GM18517 (cell line): Measurements from ENCODE around the gene CA11.

Experiments used
- ATAC-seq: cut with Tn5 transposase; IDR thresholded peaks from one replicate; pipeline ENCODE4 v1.9.1; 2021; ENCODE audit warnings: mild to moderate bottlenecking, moderate library complexity; ENCODE audit not compliant: unreplicated experiment

The CA11 gene

DNA sequence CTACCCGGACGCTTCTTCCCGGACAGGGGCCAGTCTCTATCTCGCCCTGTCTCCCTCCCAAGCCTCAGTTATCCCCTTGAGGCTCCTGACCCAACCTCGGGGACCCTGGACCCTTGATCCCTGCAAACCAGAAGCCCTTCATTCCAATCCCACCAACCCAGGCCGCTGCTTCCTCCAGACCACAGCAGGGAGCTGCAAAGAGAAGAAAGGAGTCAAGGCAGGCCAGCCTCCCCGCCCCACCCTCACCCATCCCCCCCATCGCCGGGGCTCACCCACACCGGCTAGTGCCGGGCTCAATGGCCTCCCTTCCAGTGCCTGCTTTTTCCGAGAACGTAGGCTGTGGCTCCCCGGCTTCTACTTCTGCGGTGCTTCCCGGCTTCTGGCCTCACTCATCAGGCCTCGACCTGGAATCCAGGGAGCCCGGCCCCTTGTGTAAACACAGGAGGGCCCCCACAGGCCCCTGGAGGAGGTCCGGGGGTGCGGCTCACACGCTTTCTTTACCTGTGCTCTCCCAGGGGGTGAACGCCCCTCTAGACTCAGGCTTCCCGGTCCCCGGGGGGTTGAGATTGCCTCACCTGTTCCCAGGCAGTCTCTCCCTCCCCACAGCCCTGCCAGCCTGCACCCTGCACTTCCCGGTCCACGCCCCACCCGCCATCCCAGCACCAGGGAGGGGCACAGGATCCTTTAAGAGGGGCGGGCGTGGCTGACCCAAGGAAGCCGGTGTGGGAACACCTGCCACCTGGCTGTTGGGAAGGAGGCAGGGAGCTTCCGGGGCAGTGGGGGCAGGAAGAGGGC lies 31.4 kb downstream of the CA11 start, which contains the start of gene FAM83E:
FAM83E (minus strand) TSS at position 641 of the 795 bp plus-strand sequence. CDS start 1,704 bp downstream, outside the sequence.
- ATAC-seq: no peak

DNA sequence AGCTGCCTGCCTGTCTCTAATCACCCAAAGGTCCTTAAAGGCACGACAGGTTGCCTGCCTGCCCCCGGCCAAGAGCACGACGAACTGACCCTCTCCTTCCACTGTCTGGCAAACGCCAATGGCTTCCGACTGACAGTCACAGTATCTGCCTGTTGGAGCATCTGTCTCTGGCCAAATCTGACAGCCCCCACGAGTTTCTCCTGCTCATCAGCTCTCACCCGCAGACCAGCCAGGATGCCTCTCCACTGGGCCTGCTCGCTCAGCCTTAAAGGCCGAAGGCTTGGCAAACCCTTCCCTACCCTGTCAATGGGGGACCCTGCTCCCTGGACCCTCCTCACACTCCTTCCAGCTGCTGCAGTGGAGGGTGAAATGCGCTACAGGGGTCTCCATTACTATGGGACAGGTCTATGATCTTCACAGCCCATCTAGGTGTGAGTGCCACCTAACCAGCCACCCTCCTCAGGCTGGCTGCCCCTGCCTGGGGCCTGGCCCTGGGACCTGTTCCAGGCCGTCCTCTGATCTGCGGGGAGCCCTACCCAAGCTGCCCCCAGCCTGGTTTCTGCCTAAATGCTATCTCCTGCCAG lies 32.0 kb downstream of the CA11 start:
- ATAC-seq: no peak

DNA sequence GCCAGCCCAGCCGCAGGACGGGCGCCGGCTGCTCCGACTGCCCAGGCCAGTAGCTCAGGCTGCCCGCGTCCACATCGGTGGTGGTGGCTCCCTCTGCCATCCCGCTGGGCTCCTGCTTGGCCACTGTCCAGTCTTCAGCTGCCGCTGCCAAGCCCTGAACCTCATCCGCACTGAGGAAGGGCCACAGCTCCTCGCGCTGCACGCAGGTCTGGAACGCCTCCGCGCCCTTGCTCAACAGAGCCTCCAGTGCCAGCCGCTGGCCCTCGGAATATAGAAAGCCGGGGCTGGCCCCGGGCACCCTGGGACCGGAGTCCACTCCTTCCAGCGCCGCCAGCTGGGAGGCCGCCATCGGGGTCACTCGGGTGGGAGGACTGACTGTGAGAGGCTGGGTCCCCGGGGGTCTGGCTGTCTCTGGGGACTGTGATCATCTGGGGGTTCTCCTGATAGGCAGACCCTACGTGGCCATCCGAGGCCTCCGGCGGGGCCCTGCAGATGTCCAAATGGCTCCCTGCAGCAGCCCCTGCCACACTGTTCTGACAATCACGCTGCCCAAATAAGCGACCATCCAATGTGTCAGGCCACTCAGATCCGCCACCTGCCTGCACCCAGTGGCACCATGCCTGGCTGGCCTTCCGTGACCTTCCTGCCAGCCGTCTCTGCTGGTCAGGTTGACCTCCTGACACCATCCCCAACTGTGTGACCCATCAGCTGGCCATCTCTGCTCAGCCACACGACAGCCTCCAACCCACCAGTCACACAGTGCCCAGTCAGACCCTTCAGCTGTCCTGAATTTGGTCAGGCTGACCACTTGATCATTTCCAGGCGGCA lies 32.7 kb downstream of the CA11 start:
- no peak for ATAC-seq

DNA sequence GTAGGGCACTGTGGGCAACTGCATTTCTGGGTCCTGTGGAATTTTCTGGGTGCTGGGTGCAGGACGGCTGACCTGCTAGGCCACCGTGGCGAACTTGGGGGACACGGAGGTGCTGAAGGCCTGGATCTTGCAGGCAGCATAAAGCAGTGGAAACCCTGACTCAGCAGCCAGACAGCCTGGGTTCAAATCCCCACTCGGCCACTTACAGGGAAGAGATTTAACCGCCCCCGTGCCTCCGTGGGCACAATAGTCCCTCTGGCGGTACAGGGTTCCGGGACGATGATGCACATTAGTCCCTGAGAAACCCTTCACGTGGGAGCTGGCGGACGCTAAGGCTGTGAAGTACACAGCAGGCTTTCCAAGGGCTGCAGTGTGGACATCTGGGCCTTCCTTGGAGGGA lies 34.1 kb downstream of the CA11 start:
- ATAC-seq: no peak

DNA sequence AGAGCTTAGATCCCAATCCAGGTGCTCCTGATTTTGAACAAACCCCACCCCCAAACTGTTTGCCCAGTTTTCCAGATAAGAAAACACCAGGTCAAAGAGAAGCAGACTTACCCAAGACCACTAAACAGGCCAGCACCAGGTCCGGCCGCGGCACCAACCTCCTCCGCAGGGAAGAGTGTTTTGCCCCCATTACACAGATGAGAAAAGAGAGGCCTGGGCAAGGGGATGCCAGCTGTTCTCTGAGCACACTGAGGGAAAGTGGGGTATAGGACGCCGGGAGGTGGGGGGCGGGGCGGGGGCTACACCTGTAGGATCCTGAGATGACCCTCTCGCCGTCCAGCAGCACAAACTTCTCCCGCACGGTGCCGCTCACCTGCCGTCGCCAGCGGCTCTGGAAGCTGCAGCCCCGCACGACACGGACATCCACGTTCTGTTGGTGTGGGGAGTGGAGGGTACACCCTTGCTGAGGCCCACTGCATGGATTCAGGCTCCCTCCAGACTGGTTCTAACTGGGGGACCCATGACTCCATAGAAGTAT lies 36.3 kb downstream of the CA11 start:
- no peak for ATAC-seq

DNA sequence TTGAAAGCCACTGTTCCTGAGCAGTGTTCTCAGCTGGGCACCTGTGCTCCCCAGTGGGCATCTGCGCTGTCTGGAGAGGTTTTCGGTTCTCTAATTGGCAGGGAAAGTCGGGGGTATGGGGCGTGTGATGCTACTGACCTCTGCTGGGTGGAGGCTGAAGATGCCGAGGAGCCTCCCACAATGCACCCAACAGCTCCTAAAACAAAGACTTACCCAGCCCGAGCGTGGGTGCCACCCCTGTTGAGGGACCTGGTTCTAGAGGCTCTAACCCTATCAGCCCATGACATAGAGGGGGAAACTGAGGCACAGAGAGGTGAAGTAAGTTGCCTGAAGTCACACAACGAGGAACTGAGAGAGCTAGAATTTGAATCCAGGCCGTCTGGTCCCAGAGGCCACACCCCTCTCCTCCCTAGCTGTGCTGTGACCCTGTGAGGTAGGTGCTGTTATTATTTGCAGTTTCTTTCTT lies 37.2 kb downstream of the CA11 start:
- ATAC-seq: no peak

DNA sequence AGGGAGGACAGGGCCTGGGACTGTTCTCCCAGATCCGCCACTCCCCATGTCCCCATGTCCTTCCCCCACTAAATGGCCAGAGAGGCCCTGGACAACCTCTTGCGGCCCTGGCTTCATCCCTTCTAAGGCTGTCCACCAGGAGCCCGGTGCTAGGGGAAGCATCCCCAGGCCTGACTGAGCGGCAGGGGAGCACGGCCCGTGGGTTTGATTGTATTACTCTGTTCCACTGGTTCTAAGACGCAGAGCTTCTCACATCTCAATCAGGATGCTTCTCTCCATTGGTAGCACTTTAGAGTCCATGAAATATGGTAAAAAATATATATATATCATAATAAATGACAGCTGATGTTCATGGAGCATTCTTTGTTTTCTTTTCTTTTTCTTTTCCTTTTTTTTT lies 38.6 kb downstream of the CA11 start:
- ATAC-seq: no peak

DNA sequence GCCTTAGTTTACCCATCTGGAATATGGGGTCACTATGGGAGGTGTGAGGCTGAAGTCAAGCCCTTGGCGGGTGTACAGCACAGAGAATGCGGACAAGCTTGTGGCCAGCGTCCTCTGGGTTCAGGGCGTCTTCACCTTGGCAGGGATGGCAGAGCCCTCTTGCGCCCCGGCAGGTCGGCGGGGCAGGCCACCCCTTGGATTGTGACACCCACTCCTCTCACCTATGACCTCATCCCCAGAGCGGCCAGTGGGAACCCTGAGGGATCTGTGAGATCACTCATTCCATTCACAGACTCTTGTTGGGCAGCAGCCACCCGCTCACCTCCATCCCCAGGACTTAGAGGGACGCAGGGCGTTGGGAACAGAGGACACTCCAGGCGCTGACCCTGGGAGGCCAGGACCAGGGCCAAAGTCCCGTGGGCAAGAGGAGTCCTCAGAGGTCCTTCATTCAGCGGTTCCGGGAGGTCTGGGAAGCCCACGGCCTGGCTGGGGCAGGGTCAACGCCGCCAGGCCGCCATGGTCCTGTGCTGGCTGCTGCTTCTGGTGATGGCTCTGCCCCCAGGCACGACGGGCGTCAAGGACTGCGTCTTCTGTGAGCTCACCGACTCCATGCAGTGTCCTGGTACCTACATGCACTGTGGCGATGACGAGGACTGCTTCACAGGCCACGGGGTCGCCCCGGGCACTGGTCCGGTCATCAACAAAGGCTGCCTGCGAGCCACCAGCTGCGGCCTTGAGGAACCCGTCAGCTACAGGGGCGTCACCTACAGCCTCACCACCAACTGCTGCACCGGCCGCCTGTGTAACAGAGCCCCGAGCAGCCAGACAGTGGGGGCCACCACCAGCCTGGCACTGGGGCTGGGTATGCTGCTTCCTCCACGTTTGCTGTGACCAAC lies 39.3 kb downstream of the CA11 start, which contains the start of gene SPACA4:
SPACA4 (plus strand) TSS at position 280 of the 896 bp plus-strand sequence; CDS start at position 517, 237 bp downstream.
- no peak for ATAC-seq

DNA sequence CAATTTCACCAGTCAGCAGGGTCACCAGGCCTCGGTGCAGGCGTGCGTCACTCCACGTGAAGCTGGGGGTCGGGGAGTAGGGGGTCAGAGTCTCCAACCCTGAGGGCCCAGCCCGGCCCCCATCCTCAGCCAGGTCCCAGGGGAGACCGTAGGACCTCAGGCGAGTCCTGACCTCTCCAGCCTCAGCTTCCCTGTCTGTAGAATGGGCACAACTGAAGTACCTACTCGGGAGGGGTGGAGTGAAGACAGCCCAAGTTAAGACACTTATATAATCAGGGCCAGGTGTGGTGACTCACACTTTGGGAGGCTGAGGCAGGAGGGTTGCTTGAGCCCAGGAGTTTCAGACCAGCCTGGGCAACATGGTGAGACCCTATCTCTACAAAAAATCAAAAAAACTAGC lies 42.1 kb downstream of the CA11 start:
- ATAC-seq: no peak

DNA sequence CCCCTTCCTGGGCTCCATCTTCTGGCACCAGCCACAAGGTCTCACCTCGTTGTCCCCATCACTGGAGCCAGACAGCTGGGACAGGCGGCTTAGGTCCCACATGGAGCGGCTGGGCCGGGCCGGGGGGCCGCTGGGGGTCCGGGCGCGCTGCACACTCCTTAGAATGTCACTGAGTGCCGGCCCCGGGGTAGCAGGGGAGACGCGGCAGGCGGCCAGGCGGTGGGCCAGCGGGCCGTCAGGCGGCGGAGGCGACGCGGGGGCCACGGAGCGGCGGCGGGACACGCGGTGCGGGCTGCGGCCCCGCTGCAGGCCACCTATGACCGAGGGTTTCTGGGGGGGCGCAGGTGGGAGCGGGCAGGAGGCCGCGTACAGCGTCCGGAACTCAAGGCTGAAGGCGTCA lies 42.5 kb downstream of the CA11 start:
- no peak for ATAC-seq

DNA sequence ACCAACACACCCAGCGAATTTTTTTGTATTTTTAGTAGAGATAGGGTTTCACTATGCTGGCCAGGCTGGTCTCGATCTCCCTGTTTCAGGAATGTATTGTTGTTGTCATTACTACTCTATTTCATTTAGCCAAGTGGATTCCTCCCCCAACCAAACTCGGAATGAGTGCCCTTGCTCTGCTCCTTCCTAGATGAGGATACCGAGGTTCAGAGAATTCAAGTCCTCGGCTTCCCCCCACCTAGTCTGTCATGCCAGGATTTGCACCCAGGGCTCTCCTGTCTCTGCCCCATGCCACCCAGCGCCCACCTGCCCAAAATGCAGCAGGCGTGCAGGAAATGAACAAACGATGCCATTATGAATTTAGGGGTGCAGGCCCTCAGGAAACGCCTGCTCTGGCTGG lies 43.0 kb downstream of the CA11 start:
- ATAC-seq: no peak

DNA sequence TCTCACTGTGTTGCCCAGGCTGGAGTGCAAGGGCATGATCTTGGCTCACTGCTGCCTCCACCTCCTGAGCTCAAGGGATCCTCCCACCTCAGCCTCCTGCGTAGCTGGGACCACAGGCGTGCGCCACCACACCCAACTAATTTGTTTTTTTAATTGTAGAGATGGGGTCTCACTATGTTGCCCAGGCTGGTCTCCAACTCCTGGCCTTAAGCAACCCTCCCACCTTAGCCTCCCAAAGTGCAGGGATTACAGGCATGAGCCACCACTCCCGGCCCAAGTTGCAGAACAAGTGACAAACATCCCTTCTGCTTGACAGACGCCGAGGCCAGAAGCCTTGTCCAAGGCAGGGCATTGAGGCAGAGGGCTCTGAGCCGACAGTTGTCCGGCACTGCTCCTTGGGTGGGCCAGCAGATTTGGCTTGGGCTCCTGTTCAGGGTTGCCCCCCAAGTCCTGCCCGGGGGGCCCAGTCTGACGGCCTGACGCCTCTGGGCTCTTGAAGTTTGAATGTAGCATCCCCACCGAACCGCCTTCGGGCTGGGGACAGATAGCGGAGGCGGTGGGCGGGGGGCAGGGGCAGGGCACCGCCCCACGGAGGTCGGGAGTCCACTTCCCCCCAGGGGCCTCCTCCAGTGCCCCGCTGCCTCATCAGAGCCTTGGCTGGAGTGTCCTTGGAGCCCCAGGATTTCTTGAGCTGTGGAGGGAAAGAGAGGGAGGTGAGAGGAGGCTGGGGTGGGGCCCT lies 45.1 kb downstream of the CA11 start:
- ATAC-seq: no peak

DNA sequence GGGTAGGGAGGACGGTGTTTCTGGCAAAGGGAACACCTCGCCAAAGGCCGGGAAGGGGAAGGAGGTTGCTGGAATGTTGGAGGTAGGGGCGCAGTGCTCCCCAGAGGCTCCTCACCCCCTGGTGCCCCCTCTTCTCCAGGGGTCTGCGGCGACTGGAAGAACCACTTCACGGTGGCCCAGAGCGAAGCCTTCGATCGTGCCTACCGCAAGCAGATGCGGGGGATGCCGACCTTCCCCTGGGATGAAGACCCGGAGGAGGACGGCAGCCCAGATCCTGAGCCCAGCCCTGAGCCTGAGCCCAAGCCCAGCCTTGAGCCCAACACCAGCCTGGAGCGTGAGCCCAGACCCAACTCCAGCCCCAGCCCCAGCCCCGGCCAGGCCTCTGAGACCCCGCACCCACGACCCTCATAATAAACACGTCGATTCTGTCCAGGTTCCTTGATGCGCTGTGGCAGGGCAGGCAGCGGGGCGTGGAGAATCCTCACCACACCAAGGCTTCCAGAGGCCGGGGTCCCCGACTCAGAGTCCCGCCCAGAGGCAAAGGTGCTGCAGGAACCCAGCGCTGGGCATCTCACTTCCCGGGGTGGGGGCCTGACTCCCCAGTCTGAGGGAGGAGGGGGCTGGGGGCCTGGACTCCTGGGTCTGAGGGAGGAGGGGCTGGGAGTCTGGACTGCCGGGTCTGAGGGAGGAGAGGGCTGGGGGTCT lies 46.8 kb downstream of the CA11 start:
- no peak for ATAC-seq

DNA sequence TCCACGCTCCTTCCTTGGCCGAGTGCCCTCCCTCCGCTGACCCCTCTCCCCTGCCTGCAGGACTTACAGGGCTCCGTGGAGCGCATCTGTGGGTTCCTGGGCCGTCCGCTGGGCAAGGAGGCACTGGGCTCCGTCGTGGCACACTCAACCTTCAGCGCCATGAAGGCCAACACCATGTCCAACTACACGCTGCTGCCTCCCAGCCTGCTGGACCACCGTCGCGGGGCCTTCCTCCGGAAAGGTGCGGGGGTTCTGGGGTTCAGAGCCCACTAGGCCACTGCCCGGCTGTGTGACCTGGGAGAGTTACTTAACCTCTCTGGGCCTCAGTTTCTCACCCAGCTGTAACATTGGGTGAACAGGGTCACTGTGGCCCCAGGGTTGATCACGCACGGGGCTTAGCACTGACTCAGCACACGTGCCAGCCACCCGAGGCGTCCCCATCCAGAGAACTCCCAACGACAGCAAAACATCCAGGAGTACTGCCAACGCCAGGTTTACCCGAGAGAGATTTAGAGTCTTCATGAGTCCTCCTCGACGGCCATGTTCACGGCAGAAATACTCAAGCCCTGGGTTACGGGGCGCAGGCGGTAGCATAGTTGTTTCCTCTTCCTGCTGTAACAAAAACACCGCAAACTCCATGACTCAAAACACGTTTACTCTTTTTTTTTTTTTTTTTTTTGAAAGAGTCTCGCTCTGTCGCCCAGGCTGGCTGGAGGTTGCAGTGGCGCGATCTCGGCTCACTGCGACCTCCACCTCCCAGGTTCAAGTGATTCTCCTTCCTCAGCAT lies 49.1 kb downstream of the CA11 start:
- no peak for ATAC-seq

DNA sequence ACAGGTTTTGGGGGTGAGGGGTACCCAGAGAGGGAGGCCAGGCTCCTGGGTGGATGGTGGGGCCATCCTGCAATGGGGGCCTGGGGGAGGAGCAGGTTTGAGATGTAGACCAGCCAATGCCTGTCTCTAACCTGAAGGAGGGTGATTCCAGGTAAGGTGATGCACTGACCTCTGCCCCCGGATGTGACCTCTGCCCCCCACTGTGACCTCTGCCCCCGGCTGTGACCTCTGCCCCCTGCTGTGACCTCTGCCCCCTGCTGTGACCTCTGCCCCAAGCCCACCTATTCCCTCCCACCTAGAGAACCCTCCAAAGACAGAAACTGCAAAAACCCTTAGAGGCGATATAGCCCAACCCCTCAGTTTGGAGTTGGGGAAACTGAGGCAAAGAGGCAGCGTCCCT lies 49.8 kb downstream of the CA11 start:
- ATAC-seq: no peak

DNA sequence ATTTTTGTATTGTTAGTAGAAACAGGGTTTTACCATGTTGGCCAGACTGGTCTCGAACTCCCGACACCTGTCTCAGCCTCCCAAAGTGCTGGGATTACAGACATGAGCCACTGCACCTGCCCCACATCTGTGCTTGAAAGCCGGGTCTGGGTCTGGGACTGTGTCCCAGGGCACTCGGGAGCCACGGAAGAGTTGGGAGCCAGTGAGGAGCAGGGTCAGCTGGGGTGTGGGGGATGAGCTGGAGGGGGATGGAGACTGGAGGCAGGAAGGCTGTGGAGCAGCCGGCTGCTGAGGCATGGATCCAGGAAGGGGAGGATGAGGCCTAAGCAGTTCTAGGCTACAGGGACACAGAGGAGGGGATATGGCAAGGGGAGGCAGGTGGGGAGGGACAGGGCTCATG lies 50.2 kb downstream of the CA11 start:
- no peak for ATAC-seq

DNA sequence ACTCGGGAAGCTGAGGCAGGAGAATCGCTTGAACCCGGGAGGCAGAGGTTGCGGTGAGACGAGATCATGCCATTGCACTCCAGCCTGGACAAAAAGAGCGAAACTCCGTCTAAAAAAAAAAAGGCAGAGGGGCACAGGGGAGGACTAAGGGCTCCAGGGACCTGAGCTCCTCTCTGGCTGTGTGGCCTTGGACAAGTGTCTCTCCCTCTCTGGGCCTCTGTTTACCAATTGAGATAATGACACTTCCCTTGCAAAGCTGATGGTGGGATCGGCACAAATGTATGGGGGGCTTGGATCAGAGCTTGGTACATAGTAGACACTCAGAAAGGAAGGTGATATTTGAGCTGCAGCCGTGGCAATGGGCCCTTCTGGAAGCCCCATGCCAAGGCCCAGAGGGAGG lies 50.8 kb downstream of the CA11 start:
- ATAC-seq: no peak

DNA sequence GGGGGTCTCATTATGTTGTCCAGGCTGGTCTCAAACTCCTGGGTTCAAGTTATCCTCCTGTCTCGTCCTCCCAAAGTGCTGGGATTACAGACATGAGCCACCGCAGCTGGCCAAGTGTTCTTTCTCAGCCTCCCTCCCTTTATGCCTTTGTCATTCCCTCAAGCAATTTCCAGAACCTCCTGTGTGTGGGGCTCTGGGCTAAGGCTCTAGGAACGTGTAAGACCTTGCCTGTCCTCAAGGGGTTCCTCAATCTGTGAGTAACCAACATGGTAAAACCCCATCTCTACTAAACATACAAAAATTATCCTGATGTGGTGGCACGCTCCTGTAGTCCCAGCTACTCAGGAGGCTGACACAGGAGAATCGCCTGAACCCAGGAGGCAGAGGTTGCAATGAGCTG lies 55.0 kb downstream of the CA11 start:
- no peak for ATAC-seq
